SK-N-SH treated with all-trans-retinoic acid at 6 μM for 48 hours (cell line): ENCODE data around the gene RAB3B.

Source experiments
- ARNTL ChIP-seq: fragments of 450-650 bp; formaldehyde crosslinking; IDR thresholded peaks from 2 replicates; pipeline ENCODE4 v1.5.0; 2020; ENCODE audit warnings: low read depth, mild to moderate bottlenecking, moderate library complexity, borderline replicate concordance
- BACH2 ChIP-seq: fragments of 250-450 bp; sonication (Bioruptor Pico); IDR thresholded peaks from 2 replicates; pipeline ENCODE4 v1.9.0; 2021; ENCODE audit warnings: mild to moderate bottlenecking, borderline replicate concordance
- ESRRG ChIP-seq: fragments of 250-450 bp; sonication (Bioruptor Pico); IDR thresholded peaks from 2 replicates; pipeline ENCODE4 v1.6.1; 2021; ENCODE audit warnings: mild to moderate bottlenecking
- OSR1 ChIP-seq: fragments of 250-450 bp; sonication (Bioruptor Pico); IDR thresholded peaks from 2 replicates; pipeline ENCODE4 v1.8.0; 2022; ENCODE audit warnings: moderate library complexity, mild to moderate bottlenecking, inconsistent platforms
- PATZ1 ChIP-seq: fragments of 250-450 bp; sonication (Bioruptor Pico); IDR thresholded peaks from 2 replicates; pipeline ENCODE4 v1.8.0; 2020; ENCODE audit warnings: mild to moderate bottlenecking, moderate library complexity, borderline replicate concordance
- TOX ChIP-seq: fragments of 250-450 bp; sonication (Bioruptor Pico); IDR thresholded peaks from 2 replicates; pipeline ENCODE4 v1.8.0; 2021; ENCODE audit warnings: mild to moderate bottlenecking, moderate library complexity, borderline replicate concordance
- TSHZ2 ChIP-seq: fragments of 250-450 bp; sonication (Bioruptor Pico); IDR thresholded peaks from 2 replicates; pipeline ENCODE4 v1.5.0; 2020; ENCODE audit warnings: mild to moderate bottlenecking, moderate library complexity
- ZFP3 ChIP-seq: fragments of 250-450 bp; sonication (Bioruptor Pico); IDR thresholded peaks from 2 replicates; pipeline ENCODE4 v1.5.0; 2020; ENCODE audit warnings: mild to moderate bottlenecking, moderate library complexity
- ZNF8 ChIP-seq: fragments of 450-650 bp; formaldehyde crosslinking; IDR thresholded peaks from 2 replicates; pipeline ENCODE4 v1.5.0; 2020; ENCODE audit warnings: mild to moderate bottlenecking, moderate library complexity

GRCh38 chr1:51941528-51941927 lies 49.0 kb downstream of the RAB3B start:
- TF ChIP-seq PATZ1 (CRISPR knock-in tag): no peak
- TF ChIP-seq TOX: no peak
- TF ChIP-seq ZFP3 (CRISPR knock-in tag): no peak
- no peak for TF ChIP-seq ESRRG (CRISPR knock-in tag)
- no peak for TF ChIP-seq ARNTL
- no peak for TF ChIP-seq TSHZ2 (CRISPR knock-in tag)
- no peak for TF ChIP-seq ZNF8 (CRISPR knock-in tag)
- TF ChIP-seq OSR1 (CRISPR knock-in tag): no peak
- no peak for TF ChIP-seq BACH2 (CRISPR knock-in tag)
